Fibroblast of lung (primary cell): Measurements from ENCODE around the gene CHST11. TPM values are rescaled to one million over a fixed set of nuclear protein-coding genes. Genes with fewer than 3 reads are reported as not detected.
"Not testable (repeated sequence)": the region's sequence is repeated elsewhere in the genome, so short reads cannot be mapped to it uniquely, and the experiment has no call there.

Experiments used
- DNase-seq, 2 donors: peaks; one replicate each; pipeline versions ENCODE4 v3.0.0 to v3.0.0-alpha.2; 2010; ENCODE audit warnings: low read depth in 2 of 2
- H2AFZ ChIP-seq: 2 replicates; pipeline ENCODE4 v1.5.1; 2012; ENCODE audit warnings: low read length, control low read depth, inconsistent platforms
- H3K27ac ChIP-seq: 2 replicates; pipeline ENCODE4 v1.5.1; 2011; ENCODE audit warnings: low read length, control low read depth; ENCODE audit not compliant: insufficient read depth
- H3K27me3 ChIP-seq: 2 replicates; pipeline ENCODE4 v1.5.1; 2011; ENCODE audit warnings: mild to moderate bottlenecking, low read length; ENCODE audit not compliant: control insufficient read depth, insufficient read depth
- H3K36me3 ChIP-seq: 2 replicates; pipeline ENCODE4 v1.5.1; 2011; ENCODE audit warnings: low read length; ENCODE audit not compliant: control insufficient read depth, insufficient read depth
- H3K4me1 ChIP-seq: 2 replicates; pipeline ENCODE4 v1.5.1; 2011; ENCODE audit warnings: low read length; ENCODE audit not compliant: control insufficient read depth, insufficient read depth; ENCODE audit errors: extremely low read depth
- H3K4me2 ChIP-seq: 2 replicates; pipeline ENCODE4 v1.5.1; 2011; ENCODE audit warnings: low read length, control low read depth; ENCODE audit not compliant: insufficient read depth; ENCODE audit errors: extremely low read depth
- H3K4me3 ChIP-seq, 4 experiments: fragments of 200-600 bp in 1 of 4; sonication (generic) in 1 of 4; replicated peaks in 1 of 4; 2 replicates each; pipeline ENCODE4 v1.5.1; 2011 to 2016; ENCODE audit warnings: low read length in 4 of 4, low read depth in 3 of 4, mild to moderate bottlenecking in 3 of 4, control low read depth in 2 of 4, inconsistent platforms in 1 of 4, mixed read lengths in 1 of 4; ENCODE audit not compliant: insufficient read depth in 1 of 4; ENCODE audit errors: control extremely low read depth in 1 of 4
- H3K79me2 ChIP-seq: 2 replicates; pipeline ENCODE4 v1.5.1; 2012; ENCODE audit warnings: mild to moderate bottlenecking, low read length, inconsistent platforms; ENCODE audit not compliant: control insufficient read depth, insufficient read depth
- H3K9ac ChIP-seq: 2 replicates; pipeline ENCODE4 v1.5.1; 2011; ENCODE audit warnings: mild to moderate bottlenecking, low read length, control low read depth; ENCODE audit not compliant: insufficient read depth
- H3K9me3 ChIP-seq: 2 replicates; pipeline ENCODE4 v1.5.1; 2012; ENCODE audit warnings: low read depth, low read length; ENCODE audit not compliant: control insufficient read depth, insufficient read depth
- H4K20me1 ChIP-seq: 2 replicates; pipeline ENCODE4 v1.5.1; 2011; ENCODE audit warnings: low read length; ENCODE audit not compliant: control insufficient read depth, insufficient read depth; ENCODE audit errors: extremely low read depth
- CTCF ChIP-seq, 2 donors: IDR thresholded peaks in 1 of 2; conservative IDR thresholded peaks in 1 of 2; 1 replicate in 1 of 2; 2 replicates in 1 of 2; pipeline ENCODE4 v1.5.1; 2011 to 2012; ENCODE audit warnings: low read length in 2 of 2, control low read depth in 1 of 2, inconsistent platforms in 1 of 2, low read depth in 1 of 2, mild to moderate bottlenecking in 1 of 2
- EZH2 ChIP-seq: IDR thresholded peaks from 2 replicates; pipeline ENCODE4 v1.5.1; 2012; ENCODE audit warnings: low read length, control low read depth, mild to moderate bottlenecking; ENCODE audit errors: missing control alignments
- polyA plus RNA-seq, 2 donors: library from polyadenylated mRNA; depleted of rRNA in 1 of 2; stranded (reverse) in 1 of 2; unstranded in 1 of 2; fragments of >200 nt; gene quantifications; 2 replicates each; pipeline ENCODE4 v1.2.1, GENCODE V29; 2011 to 2012; ENCODE audit warnings: missing spikeins in 1 of 2
- total RNA-seq: library from RNA; depleted of rRNA; stranded (reverse); fragments of >200 nt; gene quantifications from 2 replicates; pipeline ENCODE4 v1.2.1, GENCODE V29; 2014

CHST11 gene
- total and polyA plus RNA-seq, 2 donors (not counting 1 experiment from before 2014, with no cell fraction given), result 3.5 to 9.1 TPM

GRCh38 chr12:104569346-104570173, 112.8 kb downstream of the CHST11 start:
- Histone ChIP-seq H3K36me3 (no peaks in the 10 kb centered on the region), H3K4me2 (no peak overlapping the region), H3K4me1 (no peaks in the 10 kb centered on the region), H3K27ac (no peak overlapping the region), H2AFZ (no peak overlapping the region), H3K79me2 (no peaks in the 10 kb centered on the region), H3K9ac (no peak overlapping the region), H4K20me1 (no peaks in the 10 kb centered on the region), H3K4me3 (no peak overlapping the region), H3K27me3 (no peaks in the 10 kb centered on the region), H3K9me3 (no peaks in the 10 kb centered on the region)
- no peak for DNase-seq
- TF ChIP-seq EZH2, result no peak
- no peak for TF ChIP-seq CTCF (conservative IDR thresholded peaks at IDR 0.05 in 1 of 2, IDR thresholded peaks at IDR 0.05 in 1 of 2; ENCODE audit: low read depth in 1 of 2, low read length in 2 of 2)

GRCh38 chr12:104570174-104570907, 113.6 kb downstream of the CHST11 start:
- no peak for DNase-seq
- H3K79me2 ChIP-seq, result no peaks in the 10 kb centered on the region
- H3K4me1 ChIP-seq, result no peaks in the 10 kb centered on the region
- TF ChIP-seq CTCF (conservative IDR thresholded peaks at IDR 0.05 in 1 of 2, IDR thresholded peaks at IDR 0.05 in 1 of 2; ENCODE audit: low read depth in 1 of 2, low read length in 2 of 2) (no peak), EZH2 (no peak)
- H3K27ac ChIP-seq, result no peak overlapping the region
- no peak overlapping the region for H3K4me3 ChIP-seq
- H2AFZ ChIP-seq, result no peak overlapping the region
- H3K4me2 ChIP-seq, result no peak overlapping the region
- no peaks in the 10 kb centered on the region for H3K9me3 ChIP-seq
- no peak overlapping the region for H3K9ac ChIP-seq
- no peaks in the 10 kb centered on the region for H3K27me3 ChIP-seq
- no peaks in the 10 kb centered on the region for H4K20me1 ChIP-seq
- H3K36me3 ChIP-seq, result no peaks in the 10 kb centered on the region

GRCh38 chr12:104571328-104571727, 114.6 kb downstream of the CHST11 start:
- Histone ChIP-seq H3K9ac (no peak overlapping the region), H3K27me3 (no peaks in the 10 kb centered on the region), H3K4me3 (no peak overlapping the region), H4K20me1 (no peaks in the 10 kb centered on the region), H3K4me2 (no peak overlapping the region), H3K27ac (no peak overlapping the region), H3K79me2 (no peaks in the 10 kb centered on the region), H2AFZ (no peak overlapping the region), H3K4me1 (no peaks in the 10 kb centered on the region), H3K36me3 (no peaks in the 10 kb centered on the region), H3K9me3 (no peaks in the 10 kb centered on the region)
- TF ChIP-seq EZH2, result no peak
- TF ChIP-seq CTCF (conservative IDR thresholded peaks at IDR 0.05 in 1 of 2, IDR thresholded peaks at IDR 0.05 in 1 of 2; ENCODE audit: low read depth in 1 of 2, low read length in 2 of 2), result no peak
- no peak for DNase-seq

- DNase-seq, H2AFZ ChIP-seq, H3K79me2 ChIP-seq, H3K27me3 ChIP-seq, H3K4me3 ChIP-seq, H4K20me1 ChIP-seq, H3K9me3 ChIP-seq, H3K36me3 ChIP-seq, H3K27ac ChIP-seq, H3K4me1 ChIP-seq, H3K4me2 ChIP-seq, H3K9ac ChIP-seq: not testable (repeated sequence)
These were observed 117.6 kb downstream of the CHST11 start for GRCh38 chr12:104574353-104574752.
